Activated naive CD8-positive, alpha-beta T cell treated with anti-CD3 and anti-CD28 coated beads, Interleukin-2, amount 50 U/mL, for 16 hours (primary cell): Measurements from ENCODE around the gene PIGU.

Source experiments
- DNase-seq: peaks from one replicate; pipeline ENCODE4 v3.0.0-alpha.2; 2020; ENCODE audit warnings: low read depth, low spot score

PIGU gene

DNA sequence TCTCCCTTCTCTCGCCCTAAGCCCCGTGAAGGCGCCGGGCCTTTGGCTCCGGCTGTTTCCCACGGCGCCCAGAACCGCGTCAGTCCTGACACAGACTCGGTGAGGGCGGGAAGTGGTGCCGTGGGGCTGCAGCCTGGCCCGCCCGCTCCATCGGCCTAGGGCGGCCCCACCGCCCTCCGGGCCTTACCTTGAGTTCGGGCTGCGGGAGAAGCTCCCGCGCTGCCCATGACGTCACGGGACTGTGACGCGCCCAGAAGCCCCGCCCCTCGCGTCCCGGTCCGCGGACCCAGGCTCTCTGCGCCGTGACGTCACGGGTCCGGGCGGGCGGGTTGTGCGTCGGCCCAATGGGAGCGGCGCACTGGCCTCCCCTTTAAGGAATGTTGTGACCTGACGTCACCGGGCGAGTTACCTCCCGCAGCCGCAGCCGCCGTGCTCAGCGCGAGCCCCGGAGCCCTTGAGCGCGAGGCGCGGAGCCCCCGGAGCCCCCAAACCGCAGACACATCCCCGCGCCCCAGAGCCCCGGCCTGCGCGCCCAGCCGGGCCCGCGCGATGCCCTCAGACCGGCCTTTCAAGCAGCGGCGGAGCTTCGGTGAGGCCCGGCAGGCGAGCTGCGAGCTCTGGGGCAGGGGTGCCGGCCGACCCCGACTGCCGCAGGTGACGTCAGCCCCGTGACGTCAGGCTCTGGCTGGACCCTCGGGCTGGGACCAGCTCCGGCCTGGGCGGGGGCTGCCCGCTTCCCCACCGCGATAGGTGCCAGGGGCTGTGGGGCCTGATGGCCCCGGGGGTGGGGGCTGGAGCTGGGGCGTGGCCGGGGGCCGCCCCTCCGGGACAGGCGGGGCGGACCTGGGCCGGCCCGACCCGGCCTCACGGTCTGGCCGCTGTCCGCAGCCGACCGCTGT is 118.3 kb downstream of the PIGU start, which contains the start of gene MAP1LC3A:
MAP1LC3A (plus strand) TSS at position 399 of the 899 bp plus-strand sequence; CDS start at position 550, 151 bp downstream.
- DNase-seq = peak; percentile 76

GRCh38 chr20:34557936-34558319 is 119.0 kb downstream of the PIGU start:
- no peak for DNase-seq

GRCh38 chr20:34553366-34553867 is 123.5 kb downstream of the PIGU start:
- DNase-seq = no peak

DNA sequence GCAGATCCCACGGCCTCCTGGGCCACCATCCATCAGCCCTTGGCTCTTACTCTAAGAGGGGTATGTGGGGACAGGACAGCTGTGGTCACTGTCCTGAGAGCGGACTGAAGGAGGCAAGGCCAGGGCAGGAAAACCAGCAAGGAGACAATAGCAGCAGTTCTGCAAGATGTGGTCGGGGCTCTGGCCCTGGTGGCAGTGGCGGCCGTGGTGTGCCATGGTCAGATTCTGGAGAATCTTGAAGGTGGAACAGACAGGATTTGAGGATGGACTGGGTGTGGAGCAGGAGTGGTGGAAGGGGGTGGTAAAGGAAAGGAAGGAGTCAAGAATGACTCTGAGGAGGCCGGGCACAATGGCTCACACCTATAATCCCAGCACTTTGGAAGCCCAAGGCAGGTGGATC is 124.3 kb downstream of the PIGU start:
- no peak for DNase-seq

DNA sequence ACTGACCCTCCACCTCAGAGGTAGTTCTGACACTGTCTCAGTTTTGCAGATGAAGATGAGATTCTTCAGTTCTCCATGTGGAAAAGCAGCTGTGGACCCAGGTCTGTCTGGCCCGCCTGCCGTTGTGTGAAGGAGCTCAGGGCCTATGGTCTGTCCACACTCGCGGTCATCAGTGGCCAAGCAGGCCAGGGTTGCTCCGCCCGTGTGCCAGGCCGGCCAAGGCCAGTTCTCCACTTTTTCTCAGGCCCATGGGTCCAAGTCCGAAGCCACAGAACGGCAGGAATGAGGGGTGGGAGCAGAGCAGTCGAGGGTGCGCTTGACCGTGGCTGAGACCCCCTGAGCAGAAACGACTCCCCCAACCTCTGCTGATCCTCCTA is 127.0 kb downstream of the PIGU start:
- DNase-seq = no peak

DNA sequence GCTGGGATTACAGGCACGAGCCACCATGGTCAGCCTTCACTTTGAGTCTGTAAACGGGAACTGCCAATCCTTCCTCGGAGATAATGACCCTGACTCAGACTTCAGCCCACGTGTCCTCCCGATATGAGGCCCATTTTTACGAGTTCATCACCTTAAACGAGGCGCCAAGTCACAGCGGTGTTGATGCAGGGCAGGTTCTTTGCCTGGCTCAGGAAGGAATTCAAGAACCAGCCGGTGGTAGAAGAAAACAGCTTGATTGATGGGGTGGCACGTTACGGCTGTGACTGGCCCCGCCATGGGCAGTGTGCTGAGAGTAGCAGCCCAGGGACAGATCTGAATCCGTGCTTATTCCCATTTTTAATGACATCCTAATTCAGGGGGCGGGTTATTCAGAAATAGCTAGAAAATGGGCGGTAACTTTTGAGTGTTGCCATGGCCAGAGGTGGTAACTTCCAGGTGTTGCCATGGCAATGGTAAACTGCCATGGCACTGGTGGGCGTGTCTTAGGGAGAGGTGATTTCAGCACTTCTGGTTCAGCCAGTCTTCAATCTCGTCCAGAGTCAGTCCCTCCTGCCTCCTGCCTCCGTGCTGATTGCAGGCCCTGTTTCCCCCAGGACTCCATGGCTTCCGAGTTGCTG is 127.5 kb downstream of the PIGU start:
- DNase-seq = no peak

- DNase-seq = no peak
Observed at GRCh38 chr20:34547844-34548613, 128.9 kb downstream of the PIGU start.

- no peak for DNase-seq
Observed at GRCh38 chr20:34546751-34547181, 130.1 kb downstream of the PIGU start.

- no peak for DNase-seq
Observed at GRCh38 chr20:34544109-34544796, 132.6 kb downstream of the PIGU start.

GRCh38 chr20:34543463-34544056 is 133.3 kb downstream of the PIGU start:
- no peak for DNase-seq

GRCh38 chr20:34542439-34542838 is 134.5 kb downstream of the PIGU start:
- no peak for DNase-seq

GRCh38 chr20:34541917-34542316 is 135.0 kb downstream of the PIGU start:
- no peak for DNase-seq

DNA sequence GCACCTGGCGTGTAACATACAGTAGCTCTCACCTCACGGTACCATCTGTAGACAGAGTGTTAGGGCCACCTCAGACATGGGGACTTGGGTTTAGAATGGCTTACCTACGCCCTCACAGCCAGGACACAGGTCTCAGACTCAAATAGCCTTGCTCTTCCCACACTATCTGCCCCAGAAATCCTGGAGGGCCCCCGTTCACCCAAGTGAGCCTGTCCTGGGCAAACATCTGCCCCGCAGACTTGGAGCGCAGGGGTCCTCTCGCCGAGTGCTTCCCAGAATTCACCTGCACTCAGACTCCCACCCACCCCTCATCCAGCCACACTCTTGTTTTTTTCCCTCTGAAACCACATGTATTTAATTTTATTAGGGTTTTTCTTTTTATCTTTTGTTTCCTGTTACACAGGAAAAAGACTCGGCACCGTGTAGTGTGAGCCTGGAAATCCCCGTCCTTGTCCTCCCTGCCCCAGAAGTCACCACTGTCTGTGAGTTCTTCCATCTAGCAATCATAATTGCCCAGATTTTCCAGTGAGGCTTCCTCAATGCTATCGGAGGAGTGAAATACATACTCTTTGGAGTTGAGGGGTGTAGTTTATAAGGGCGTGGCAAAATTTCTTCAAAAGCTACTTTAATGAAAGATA is 135.5 kb downstream of the PIGU start:
- DNase-seq = no peak

GRCh38 chr20:34540596-34541263 is 136.2 kb downstream of the PIGU start:
- DNase-seq = no peak

- no peak for DNase-seq
Observed at GRCh38 chr20:34539756-34540155, 137.1 kb downstream of the PIGU start.

- peak; percentile 26 for DNase-seq
Observed at GRCh38 chr20:34538671-34539123, 138.2 kb downstream of the PIGU start.

DNA sequence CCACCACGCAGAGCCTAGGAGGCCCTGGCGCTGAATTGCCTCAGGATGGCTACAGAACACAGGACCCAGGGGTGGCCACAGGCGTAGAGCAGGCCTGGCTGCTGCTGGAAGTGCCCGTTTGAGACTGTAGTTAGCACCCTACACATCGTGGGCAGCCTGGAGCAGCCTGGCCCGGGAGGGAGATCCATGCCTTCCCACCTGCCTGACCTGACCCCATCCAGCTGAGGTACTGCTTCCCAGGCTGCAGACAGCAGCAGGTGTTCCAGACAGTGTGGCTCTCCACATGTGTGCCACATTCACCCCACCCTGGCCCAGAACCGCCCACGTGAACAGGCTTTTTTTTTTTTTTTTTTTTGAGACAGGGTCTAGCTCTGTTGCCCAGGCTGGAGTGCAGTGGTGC is 139.2 kb downstream of the PIGU start:
- DNase-seq = no peak

DNA sequence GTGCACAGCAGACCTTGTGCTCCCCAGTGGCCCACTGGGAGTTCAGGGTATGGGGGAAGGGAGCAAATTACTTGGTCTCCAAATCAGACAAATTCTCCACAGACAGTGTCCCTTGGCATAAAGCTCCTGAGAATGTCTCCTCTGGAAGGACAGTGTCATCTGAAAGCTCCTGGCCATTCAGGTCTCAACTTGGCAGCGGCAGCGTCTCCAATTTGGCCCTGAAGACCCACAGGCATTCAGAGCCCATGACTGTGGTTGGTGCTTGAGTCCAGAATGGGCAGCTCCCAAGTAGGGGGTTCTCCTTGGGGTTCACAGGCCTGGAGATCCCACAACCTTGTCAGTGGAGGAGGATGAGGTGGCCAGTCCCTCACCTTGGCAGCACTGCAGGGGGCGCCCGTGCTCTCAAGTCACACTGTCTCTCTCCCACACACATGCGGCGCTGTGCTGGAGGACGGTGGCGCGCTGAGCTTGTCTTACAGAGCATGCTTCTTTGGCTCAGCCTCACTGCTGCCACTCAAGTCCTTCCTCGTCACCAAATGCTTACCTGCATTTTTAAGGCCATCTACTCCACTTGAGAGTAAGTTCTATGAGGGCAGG is 140.0 kb downstream of the PIGU start:
- no peak for DNase-seq

DNA sequence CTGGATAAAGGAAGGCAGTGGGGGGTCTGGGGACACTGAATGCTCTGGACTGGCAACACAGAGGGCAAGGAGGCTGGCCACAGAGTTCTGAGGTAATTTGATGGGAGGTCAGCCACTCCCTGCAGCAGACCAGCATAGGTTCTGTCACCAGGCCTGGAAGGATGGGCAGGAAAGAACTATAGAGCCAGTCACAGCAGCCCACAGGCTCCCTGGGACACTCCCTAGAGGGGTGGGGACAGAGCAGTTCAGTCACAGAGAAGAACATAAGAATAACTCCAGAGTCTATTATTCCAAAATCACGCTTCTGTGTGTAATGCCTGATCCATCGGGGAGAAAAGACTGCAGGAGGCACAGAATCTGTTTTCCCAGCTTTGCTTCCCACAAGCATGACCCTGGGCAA is 141.0 kb downstream of the PIGU start:
- DNase-seq = no peak
